Heart left ventricle (tissue), 13 donors: ENCODE measurements around the gene S1PR3.

Experiments used
- POLR2A ChIP-seq, 2 donors: fragments of 450-650 bp; IDR thresholded peaks; one replicate each; pipeline ENCODE4 v1.6.1; 2017; ENCODE audit warnings: antibody characterized with exemption in 2 of 2, mild to moderate bottlenecking in 2 of 2, moderate library complexity in 2 of 2
- TF ChIP-seq, protein P1 (sequence below), 12 donors: fragments of 200-600 bp; sonication (generic) in 4 of 12; IDR thresholded peaks; one replicate each; pipeline versions ENCODE4 v1.5.0 to v1.8.0; 2018 to 2022; ENCODE audit warnings: antibody characterized with exemption in 12 of 12, mild to moderate bottlenecking in 5 of 12
- donor health status: ischemic (EF 13 %, LVEDD 7.1; RV severe dilation, severe dysfunction).
- donor health status: DM: no; HTN: yes; CAD: no.
- donor health status: DM: no; HTN: no; CAD: no.
- donor health status: ischemic (EF 25% LVEDD 6.9; RV normal size, moderate dysfunction).
- donor health status: ischemic (EF 25% LVEDD 5.7; RV mildly dilated, moderate dysfunction).
- donor health status: ischemic (EF 35%, LVEDD 5.7; RV mildly dilated, moderate dysfunction).
- donor health status: nonischemic (EF 11% LVEDD 7.7; RV severe dilation, severe dysfunction).
- donor health status: DM: yes; HTN: yes; CAD: no.
- donor health status: PGD.
- donor health status: ischemic (EF 29% LVEDD 5.4; RV normal size, mild dysfunction).
- donor health status: nonischemic (EF 23%, LVEDD 6.1; RV moderate dilation, normal function).

DNA sequence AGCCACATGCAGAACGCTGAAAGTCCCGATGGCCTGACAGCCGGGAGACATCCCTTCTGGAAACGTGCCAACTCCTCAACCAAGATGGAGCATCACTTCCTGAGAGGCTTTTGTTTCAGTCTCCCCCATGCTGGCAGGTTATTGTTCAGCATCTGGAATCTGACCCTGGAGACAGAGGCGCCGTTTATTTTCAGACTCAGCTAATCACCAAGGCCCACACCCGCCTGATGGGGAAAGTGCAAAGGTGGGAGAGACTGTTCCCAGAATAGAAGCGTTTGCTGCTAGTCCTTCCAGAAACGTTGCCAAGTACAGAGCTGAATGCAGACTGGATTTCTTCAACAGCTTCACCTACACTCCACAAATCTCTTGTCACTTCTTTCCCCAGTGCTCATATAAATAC is 41.8 kb upstream of the S1PR3 start:
- TF ChIP-seq POLR2A (IDR thresholded peaks at IDR 0.05): no peak
- TF ChIP-seq, protein P1, sequence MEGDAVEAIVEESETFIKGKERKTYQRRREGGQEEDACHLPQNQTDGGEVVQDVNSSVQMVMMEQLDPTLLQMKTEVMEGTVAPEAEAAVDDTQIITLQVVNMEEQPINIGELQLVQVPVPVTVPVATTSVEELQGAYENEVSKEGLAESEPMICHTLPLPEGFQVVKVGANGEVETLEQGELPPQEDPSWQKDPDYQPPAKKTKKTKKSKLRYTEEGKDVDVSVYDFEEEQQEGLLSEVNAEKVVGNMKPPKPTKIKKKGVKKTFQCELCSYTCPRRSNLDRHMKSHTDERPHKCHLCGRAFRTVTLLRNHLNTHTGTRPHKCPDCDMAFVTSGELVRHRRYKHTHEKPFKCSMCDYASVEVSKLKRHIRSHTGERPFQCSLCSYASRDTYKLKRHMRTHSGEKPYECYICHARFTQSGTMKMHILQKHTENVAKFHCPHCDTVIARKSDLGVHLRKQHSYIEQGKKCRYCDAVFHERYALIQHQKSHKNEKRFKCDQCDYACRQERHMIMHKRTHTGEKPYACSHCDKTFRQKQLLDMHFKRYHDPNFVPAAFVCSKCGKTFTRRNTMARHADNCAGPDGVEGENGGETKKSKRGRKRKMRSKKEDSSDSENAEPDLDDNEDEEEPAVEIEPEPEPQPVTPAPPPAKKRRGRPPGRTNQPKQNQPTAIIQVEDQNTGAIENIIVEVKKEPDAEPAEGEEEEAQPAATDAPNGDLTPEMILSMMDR (IDR thresholded peaks at IDR 0.05): no peak
